GM19035 (cell line): Measurements from ENCODE around the gene FAM171A2.

Source experiments
- ATAC-seq: cut with Tn5 transposase; IDR thresholded peaks from one replicate; pipeline ENCODE4 v1.9.1; 2021; ENCODE audit not compliant: unreplicated experiment

FAM171A2 gene

DNA sequence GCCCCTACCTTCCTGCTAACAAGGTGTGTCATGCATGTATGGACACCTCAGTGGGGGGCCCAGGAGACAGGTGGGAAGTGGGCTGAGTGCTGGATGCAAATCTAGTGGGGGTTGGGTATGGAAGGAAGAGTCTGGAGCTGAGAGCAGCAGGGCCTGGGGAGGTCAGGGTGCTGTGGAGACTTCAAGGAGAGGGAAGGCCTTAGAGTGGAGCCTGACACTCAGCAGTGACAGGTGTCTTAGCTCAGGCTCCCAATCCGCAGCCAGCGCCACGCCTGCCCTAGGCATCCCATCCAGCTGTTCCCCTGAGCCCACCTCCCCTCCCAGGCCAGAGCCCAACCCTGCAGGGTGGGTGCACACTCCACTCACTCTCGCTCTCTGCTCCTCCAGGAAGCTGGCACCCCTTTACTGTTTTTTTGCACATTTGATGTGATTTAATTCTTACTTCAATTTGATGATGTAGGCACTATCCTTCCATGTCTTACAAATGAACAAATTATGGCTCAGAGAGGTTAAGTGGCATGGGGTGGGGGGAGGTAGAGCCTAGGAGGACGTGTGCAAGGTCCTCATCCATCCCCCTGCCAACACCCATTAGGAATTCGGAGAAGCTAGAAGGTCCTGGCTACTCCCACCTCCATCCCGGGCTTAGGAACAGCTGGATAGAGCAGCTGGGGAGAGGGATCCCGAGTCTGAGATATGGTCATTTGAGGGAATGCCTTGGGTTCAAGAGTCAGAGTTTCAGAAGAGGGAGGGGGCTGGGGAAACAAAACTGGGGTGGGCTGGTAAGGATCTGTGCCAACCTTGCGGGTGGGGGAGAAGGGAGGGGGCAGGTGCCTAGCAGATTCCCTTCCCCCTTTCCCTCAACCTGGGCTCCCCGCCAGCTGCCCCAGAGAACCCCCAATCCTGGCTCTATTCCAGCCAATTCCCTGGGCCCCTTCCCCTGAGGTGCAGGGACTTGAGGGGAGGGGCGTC, 2.1 kb downstream of the FAM171A2 start:
- ATAC-seq = no peak

- no peak for ATAC-seq
These were observed 2.8 kb downstream of the FAM171A2 start for GRCh38 chr17:44360826-44361225.

DNA sequence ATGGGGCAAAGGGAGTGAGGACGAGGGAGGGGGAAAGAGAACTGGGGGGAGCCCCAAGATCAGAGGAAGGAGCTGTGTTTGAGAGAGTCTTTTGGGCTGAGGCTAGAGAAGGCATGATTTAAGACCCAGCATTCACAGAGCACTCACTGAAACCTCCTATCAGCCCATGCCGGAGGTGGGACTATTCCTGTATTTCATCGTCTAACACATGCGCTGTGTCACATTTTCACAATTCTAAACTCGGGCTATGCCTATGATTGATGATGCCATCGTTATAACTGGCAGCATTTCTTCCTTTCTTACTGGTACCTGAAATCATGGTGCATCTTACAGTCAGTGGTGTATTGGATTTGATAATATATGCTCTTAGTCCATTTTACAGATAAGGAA, 3.5 kb downstream of the FAM171A2 start:
- ATAC-seq = no peak

DNA sequence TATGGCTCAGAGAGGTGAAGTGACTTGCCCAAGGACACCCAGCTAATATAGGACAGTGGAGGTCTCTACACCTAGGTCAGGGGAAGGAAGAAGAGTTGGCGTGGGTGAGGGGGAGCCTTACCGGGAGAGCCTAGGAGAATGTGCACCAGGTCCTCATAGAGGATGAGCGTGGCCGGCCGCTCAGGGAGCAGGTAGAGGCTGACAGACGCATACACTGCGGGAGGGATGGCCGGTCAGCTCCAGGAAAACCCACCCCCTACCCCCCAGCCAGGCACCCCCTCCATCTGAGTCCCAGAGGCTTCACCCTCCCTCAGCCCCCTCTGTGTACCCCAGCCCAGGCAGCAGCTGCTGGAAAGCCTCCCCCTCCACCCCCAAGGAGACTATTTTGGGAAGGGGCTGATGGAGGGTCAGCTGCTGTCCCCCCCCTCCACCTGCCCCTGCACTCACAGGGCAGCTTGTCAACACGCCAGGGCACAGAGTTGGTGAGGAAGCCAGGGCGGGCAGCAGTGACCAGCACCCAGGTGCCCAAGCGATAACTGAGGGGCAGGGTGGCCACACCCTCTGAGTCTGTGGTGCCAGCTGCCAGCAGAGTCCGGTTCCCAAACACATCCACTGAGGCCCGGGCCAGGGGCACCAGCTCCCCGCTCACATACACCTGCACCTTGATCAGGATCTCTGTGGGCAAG, 4.1 kb downstream of the FAM171A2 start:
- ATAC-seq = no peak

GRCh38 chr17:44359006-44359405, 4.6 kb downstream of the FAM171A2 start:
- ATAC-seq = no peak

DNA sequence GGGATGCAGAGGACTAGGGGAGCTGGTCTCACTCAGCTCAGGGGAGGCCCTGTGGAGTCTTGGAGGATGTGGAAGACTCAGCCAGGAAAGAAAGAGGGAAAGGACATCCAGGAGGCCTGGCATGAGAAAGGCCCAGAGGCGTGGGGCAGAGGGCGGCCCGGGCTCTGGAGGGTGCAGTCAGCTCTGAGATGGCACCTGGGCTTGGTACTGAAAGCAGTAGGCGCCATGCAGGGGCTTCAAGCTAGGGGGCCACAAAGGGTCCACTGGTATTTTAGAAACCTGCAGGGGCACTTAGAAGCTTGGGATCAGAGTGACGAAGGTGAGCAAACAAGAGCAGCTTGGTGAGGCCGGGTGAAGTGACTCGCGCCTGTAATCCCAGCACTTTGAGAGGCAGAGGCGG, 5.6 kb downstream of the FAM171A2 start:
- ATAC-seq = no peak

GRCh38 chr17:44356241-44356640, 7.4 kb downstream of the FAM171A2 start:
- no peak for ATAC-seq

GRCh38 chr17:44355642-44356099, 8.0 kb downstream of the FAM171A2 start:
- no peak for ATAC-seq

- ATAC-seq = no peak
These were observed 8.8 kb downstream of the FAM171A2 start for GRCh38 chr17:44354582-44355561.

DNA sequence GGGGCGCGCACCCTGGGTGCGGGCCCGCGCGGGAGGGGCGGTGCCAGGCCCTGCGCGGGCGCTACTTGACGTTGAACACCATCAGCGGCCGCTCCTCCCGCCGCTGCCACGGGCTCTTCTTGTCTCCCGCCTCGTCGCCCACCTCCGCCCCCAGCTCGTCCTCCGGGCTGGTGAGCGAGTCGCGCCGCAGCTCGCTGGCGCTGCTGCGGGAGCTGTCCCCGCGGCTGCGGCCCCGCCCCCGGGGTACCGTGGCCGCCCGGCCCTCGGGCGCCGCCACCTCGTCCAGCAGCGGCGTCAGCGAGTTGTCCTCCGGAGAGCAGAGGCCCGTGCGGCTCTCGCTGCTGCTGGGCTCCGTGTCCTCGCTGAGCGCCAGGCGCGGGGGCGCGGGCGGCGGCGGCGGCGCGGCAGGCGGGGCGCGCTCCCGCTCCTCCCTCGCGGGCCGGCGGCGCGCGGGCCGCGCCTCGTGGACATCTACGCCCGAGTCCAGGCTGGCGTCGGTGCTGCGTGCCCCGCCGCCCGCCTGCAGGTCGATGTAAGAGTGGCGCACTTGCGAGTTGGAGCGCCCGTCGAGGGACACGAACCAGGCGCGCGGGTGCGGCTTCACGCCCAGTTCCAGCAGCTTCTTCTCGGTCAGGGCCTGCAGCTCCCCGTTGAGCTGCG, 9.9 kb downstream of the FAM171A2 start:
- no peak for ATAC-seq

DNA sequence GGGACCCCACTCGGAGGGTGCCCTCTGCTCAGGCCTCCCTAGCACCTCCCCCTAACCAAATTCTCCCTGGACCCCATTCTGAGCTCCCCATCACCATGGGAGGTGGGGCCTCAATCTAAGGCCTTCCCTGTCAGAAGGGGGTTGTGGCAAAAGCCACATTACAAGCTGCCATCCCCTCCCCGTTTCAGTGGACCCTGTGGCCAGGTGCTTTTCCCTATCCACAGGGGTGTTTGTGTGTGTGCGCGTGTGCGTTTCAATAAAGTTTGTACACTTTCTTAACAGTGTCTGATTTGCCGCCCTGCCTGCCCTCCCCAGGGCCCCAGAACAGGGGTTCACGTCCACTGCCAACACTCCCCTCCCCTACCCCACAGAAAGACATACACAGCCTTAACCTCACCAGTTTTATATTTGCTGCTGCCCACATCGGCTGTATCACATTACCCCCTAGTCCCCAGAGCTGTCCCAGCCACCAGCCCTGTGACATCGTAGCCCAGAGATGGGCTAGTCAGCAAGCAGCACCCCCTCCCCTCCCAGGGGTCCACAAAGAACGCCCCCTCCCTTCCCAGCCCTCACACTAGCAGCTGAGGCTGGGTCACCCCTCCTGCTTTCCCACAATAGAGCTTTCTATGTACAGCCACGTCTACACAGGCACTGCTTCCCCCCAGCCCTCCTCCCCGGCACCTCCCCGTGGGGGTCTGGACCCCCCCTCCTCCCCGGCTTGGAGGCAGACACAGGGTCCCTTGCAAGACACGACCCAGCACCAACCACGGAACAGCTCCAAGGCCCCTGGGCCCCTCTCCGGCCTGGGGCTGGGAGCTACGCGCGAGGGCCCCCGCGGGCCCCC, 10.6 kb downstream of the FAM171A2 start:
- ATAC-seq = no peak

DNA sequence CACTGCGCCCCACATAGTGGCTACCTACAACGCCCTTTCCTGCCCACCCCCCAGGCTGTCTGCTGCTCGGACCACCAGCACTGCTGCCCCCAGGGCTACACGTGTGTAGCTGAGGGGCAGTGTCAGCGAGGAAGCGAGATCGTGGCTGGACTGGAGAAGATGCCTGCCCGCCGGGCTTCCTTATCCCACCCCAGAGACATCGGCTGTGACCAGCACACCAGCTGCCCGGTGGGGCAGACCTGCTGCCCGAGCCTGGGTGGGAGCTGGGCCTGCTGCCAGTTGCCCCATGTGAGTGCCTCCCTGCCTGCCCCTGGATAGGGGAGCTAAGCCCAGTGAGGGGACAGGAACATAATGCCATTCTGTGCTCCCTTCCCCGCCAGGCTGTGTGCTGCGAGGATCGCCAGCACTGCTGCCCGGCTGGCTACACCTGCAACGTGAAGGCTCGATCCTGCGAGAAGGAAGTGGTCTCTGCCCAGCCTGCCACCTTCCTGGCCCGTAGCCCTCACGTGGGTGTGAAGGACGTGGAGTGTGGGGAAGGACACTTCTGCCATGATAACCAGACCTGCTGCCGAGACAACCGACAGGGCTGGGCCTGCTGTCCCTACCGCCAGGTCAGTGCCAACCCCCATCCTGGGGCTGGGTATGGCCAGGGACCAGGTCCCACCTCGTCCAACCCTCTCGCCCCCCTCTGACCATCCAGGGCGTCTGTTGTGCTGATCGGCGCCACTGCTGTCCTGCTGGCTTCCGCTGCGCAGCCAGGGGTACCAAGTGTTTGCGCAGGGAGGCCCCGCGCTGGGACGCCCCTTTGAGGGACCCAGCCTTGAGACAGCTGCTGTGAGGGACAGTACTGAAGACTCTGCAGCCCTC, 11.5 kb downstream of the FAM171A2 start:
- no peak for ATAC-seq

DNA sequence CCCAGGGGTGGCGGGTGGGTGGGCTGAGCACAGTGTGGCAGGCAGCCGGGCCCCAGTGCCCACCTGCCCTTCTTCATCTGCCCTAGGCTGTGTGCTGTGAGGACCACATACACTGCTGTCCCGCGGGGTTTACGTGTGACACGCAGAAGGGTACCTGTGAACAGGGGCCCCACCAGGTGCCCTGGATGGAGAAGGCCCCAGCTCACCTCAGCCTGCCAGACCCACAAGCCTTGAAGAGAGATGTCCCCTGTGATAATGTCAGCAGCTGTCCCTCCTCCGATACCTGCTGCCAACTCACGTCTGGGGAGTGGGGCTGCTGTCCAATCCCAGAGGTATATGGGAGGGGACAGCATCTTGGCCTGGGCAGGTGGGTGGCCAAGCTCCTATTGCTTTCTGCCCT, 12.2 kb downstream of the FAM171A2 start:
- no peak for ATAC-seq

DNA sequence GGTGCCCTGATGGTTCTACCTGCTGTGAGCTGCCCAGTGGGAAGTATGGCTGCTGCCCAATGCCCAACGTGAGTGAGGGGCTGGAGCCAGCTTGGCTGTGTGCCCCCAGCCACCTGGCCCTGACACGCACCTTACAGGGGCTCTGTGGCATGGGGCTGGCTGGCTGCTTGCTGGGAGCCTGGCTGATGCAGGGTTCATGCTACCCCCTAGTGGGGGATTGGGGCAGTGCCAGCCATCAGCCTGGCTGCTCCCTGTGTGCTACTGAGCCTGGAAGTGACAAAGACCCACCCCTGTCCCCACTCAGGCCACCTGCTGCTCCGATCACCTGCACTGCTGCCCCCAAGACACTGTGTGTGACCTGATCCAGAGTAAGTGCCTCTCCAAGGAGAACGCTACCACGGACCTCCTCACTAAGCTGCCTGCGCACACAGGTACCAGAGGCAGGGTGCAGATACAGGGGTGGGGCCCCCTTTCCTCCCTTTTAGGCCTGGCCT, 12.9 kb downstream of the FAM171A2 start:
- no peak for ATAC-seq

DNA sequence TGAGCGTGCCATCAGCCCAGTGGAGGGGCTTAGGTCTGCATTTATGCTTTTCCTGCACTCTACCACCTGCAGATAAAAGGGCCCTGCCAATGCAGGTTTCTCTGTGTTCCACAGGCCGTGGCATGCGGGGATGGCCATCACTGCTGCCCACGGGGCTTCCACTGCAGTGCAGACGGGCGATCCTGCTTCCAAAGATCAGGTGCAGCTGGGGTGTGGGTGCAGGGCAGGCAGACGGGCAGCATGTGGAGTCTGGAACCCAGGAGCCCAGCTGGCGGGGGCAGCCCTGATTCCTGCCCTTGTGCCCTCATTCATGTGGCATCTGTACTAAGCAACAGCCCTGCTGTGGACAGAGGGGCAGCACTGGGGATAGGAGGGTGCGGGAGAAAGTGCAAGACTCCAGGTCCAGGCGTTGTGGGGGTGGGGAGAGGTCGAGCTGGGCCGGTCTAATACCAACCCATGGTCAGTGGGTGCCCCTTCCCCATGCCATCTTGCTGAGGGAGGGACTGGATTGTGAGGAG, 14.0 kb downstream of the FAM171A2 start:
- ATAC-seq = no peak

GRCh38 chr17:44348988-44349364, 14.7 kb downstream of the FAM171A2 start:
- no peak for ATAC-seq

GRCh38 chr17:44348234-44348987, 15.2 kb downstream of the FAM171A2 start:
- ATAC-seq = peak; percentile 47
